GM11168 (cell line): ENCODE results near the gene DNAJC30.

Source experiments
- in situ Hi-C: fragments of 300-500 bp; cut with MboI; formaldehyde crosslinking; loops from one replicate; pipeline ENCODE4 v1.12.0; 2022; ENCODE audit warnings: low sequenced_read_pairs; ENCODE audit not compliant: unreplicated experiment

DNAJC30 gene

GRCh38 chr7:73712773-73713172 is 29.5 kb upstream of the DNAJC30 start:
- in situ Hi-C loops = no loop called here

DNA sequence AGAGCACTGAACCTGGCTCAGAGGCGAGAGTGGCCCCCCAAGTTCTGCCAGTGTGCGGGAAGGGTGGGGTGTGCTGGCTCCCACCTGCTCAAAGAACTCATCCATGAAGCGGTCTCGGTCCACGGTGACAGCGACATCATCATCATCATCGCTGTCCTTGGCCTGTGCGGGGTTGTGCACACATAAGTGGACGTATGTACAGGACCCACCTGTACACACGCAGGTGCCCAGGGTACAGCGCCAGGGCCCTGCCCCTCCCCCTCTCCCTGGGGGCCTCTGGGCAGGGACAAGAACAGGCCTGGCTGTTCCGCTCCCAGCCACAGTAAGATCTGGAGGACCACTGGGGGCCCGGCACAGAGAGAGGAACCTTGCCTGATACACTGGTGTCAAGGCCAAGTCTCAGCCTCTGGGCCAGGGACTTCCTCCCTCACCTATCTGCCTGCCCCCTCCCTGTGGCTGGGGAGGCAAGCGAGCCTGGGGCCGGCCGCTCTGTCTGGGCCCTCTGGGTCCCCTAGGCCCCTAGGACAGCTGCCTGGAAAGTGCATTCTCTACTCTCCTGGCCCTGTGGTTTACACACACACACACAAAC is 25.8 kb upstream of the DNAJC30 start:
- in situ Hi-C loops = no loop called here

GRCh38 chr7:73707045-73707631 is 23.9 kb upstream of the DNAJC30 start:
- in situ Hi-C loops = no loop called here

- in situ Hi-C loops = no loop called here
These were observed 23.1 kb upstream of the DNAJC30 start for GRCh38 chr7:73706126-73707044.

DNA sequence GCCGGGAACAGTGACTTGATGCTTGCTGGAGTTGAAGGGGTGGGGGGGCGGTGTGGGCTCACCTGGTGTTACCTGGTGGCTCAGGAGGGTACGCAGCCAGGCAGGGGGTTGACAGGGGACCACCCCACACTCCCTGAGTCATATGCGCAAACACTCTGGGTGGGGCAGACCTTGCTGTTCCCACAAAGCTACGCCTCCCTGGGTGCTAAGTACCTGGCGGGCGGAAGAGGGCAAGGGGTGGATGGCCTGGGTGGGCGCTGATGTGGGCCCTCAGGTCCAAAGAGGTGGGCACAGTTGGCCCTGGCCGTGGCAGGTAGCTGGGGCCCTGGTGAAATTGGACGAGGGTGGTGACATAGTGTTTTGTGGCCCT is 22.3 kb upstream of the DNAJC30 start:
- in situ Hi-C loops = no loop called here

GRCh38 chr7:73704640-73705550 is 21.6 kb upstream of the DNAJC30 start:
- in situ Hi-C loops = no loop called here

- in situ Hi-C loops = no loop called here
These were observed 20.7 kb upstream of the DNAJC30 start for GRCh38 chr7:73703757-73704639.

DNA sequence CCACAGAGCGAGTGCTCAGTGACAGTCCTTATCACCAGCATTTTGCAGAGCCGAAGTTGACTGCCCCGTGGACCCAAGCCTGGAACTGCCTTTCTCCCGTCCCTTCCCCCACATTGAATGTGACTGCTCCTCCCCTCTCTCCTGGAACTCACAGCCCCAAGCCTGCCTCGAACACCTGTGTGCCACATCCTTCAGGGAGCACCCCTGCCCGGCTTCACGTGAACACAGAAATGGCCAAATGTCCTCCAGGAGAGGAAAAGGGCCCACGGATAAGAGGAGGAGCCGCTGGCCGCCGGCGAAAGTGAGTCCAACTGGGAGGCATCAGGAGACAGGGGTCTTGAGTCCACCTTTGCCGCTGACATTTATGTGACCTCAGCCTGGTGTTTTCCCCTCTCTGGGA is 20.0 kb upstream of the DNAJC30 start:
- in situ Hi-C loops = no loop called here

- in situ Hi-C loops = no loop called here
These were observed 19.4 kb upstream of the DNAJC30 start for GRCh38 chr7:73702665-73703064.

DNA sequence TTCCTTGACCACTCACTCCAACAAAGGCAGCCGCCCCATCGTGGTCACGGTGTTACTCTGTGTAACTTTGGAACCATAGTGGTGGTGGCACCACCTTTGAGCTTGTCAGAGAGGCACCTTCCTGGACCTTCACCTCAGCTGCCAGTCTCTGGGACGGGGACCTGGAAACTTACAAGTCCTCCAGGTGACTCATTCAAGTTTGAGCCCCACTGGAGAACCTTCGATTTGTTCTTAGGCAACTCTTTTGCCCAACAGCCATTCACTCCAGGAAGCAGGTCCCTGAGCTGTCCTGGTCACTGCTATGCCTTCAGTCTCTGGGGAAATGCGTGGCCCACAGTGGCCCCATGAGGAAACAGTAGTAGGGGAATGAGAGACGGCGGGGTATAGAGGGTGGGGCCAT is 19.0 kb upstream of the DNAJC30 start:
- in situ Hi-C loops = no loop called here

GRCh38 chr7:73701357-73701995 is 18.2 kb upstream of the DNAJC30 start:
- in situ Hi-C loops = no loop called here

DNA sequence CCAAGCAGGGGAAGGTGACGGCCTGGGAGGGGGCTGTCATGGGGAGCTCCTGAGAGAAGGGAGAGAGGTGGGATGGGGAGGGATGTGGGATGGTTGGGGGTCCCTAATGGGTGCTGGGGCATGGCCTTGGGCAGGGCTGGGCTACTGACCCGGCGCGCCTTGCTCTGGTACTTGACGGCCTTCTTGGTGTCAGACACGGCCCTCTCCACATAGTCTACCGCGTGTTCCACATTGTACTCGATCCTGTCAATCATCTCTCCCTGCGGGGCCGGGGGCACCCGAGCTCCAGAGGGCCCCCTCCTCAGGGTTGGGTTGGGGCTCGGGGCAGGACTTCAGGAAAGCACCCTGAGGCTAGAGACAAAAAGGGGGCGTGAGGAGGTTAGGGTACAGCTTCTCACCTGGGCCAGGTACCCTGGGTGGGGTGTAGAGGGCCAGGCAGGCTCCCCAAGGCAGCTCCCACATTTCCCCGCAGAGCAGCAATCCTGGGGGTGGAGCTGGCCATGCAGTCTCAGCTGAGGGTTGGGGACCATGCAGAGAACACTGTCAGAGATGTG is 17.4 kb upstream of the DNAJC30 start:
- in situ Hi-C loops = no loop called here

GRCh38 chr7:73700069-73700423 is 16.8 kb upstream of the DNAJC30 start:
- in situ Hi-C loops = no loop called here

DNA sequence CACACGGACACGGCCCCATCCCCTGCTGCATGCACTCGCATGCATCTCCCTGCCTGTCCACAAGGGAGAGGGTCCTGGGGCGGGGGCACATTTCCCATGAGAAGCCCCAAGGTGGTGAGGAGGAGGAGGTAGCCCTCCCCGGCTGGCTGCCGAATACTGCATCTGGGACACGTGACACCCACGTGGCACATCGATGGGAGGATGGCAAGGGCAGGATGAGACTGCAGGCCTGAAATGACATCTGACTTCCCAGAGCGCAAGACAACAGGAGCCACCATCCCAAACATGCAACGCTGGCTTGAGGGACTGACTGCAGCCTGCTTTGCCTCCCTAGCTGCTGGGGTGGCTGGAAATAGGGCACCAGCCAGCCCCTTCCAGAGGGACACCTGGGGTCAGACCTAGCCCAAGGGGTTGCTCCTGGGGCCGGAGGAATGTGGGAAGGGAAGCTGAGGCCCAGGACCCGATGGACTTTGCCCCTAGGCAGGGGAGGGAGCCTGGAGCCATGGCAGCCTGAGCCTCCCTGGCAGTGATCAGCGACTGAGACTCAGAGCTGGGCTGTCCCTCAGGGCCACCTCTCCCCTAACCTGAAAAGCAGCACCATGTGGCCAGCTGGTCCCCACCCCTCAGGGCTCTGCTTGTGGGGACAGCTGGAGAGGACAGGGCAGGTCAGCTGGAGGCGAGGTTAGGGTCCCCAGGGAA is 16.3 kb upstream of the DNAJC30 start:
- in situ Hi-C loops = no loop called here

GRCh38 chr7:73698410-73698809 is 15.2 kb upstream of the DNAJC30 start:
- in situ Hi-C loops = no loop called here

DNA sequence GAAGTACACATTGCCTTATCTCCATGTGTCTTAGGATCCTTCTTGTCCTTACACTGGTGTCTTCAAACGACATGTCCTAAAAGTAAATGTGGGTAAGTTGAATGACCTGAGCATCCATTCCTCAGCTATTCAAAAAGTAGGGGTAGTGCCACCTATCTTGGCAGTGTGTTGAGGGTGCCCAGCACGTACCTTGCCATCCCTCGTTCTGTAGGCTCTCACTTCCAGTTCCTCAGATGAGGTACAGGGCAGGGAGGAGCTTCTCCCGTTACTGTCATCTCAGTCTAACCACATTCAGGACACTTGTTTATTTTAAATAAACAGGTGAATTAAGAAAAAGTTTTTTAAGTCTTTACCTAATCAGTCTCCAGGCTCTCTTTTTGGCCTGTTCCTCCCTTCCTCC is 13.1 kb upstream of the DNAJC30 start:
- in situ Hi-C loops = no loop called here

GRCh38 chr7:73690646-73691045 is 7.4 kb upstream of the DNAJC30 start:
- in situ Hi-C loops = no loop called here

- in situ Hi-C loops = no loop called here
These were observed 5.0 kb upstream of the DNAJC30 start for GRCh38 chr7:73688288-73688687.
